Adrenal gland (tissue), 12 donors: ENCODE measurements around the gene GRIK5. TPM values are rescaled to one million over a fixed set of nuclear protein-coding genes. Genes with fewer than 3 reads are reported as not detected.

Experiments
- DNase-seq, 7 donors: peaks; one replicate each; pipeline ENCODE4 v3.0.0-alpha.2; 2019 to 2020
- H3K27ac ChIP-seq, 5 donors: fragments of 200-600 bp; sonication (generic) in 4 of 5; 1 replicate in 3 of 5; 2 replicates in 2 of 5; pipeline versions ENCODE4 v1.5.1 to v1.8.0; 2016 to 2020; ENCODE audit warnings: mild to moderate bottlenecking in 1 of 5
- H3K27me3 ChIP-seq: fragments of 200-600 bp; 2 replicates; pipeline ENCODE4 v1.8.0; 2021
- H3K36me3 ChIP-seq, 2 donors: fragments of 200-600 bp; replicated peaks in 1 of 2; 1 replicate in 1 of 2; 2 replicates in 1 of 2; pipeline versions ENCODE4 v1.5.1 to v1.8.0; 2018 to 2022
- H3K4me1 ChIP-seq, 2 donors: fragments of 200-600 bp; replicated peaks in 1 of 2; 1 replicate in 1 of 2; 2 replicates in 1 of 2; pipeline versions ENCODE4 v1.5.1 to v1.8.0; 2018 to 2021
- H3K4me3 ChIP-seq, 4 donors: fragments of 200-600 bp; sonication (generic) in 3 of 4; one replicate each; pipeline ENCODE4 v1.5.1; 2016 to 2018
- H3K9me3 ChIP-seq, 3 donors: fragments of 200-600 bp; sonication (generic) in 1 of 3; replicated peaks in 1 of 3; 1 replicate in 2 of 3; 2 replicates in 1 of 3; pipeline versions ENCODE4 v1.5.1 to v1.8.0; 2016 to 2021
- CTCF ChIP-seq, 6 experiments: fragments of 450-650 bp in 4 of 6; fragments of 200-600 bp in 2 of 6; sonication (generic) in 1 of 6; IDR thresholded peaks; 1 replicate in 5 of 6; 2 replicates in 1 of 6; pipeline versions ENCODE4 v1.5.1 to v1.8.0; 2016 to 2021; ENCODE audit warnings: antibody characterized with exemption in 6 of 6, mild to moderate bottlenecking in 2 of 6, moderate library complexity in 1 of 6
- POLR2A ChIP-seq, 2 donors: fragments of 450-650 bp; IDR thresholded peaks; one replicate each; pipeline ENCODE4 v1.6.1; 2017; ENCODE audit warnings: antibody characterized with exemption in 2 of 2, mild to moderate bottlenecking in 2 of 2, moderate library complexity in 1 of 2
- WGBS, 4 donors: extraction: QIAGEN DNeasy Blood & Tissue Kit in 2 of 4; methylation state at CpG; one replicate each; pipeline versions ENCODE4 v1.1.5 to v1.1.7; 2013 to 2017; 5-methylcytosine and 5-hydroxymethylcytosine counted together
- intact Hi-C, 2 donors: fragments of 100-400 bp; cut with DNase I; formaldehyde crosslinking; loops; one replicate each; pipeline versions ENCODE4 v1.14.1 to v1.15.0; 2022 to 2023
- polyA plus RNA-seq, 3 donors: library from polyadenylated mRNA; stranded (reverse); fragments of 200-250 nt in 2 of 3; fragments of 350-450 nt in 1 of 3; fragmentation: Illumina TruSeq in 1 of 3; extraction: RNeasy Lipid Tissue Mini Kit (QIAGEN cat#74804) in 1 of 3; gene quantifications; one replicate each; pipeline ENCODE4 v1.2.3, GENCODE V29; 2013 to 2014
- total RNA-seq, 9 donors: library from RNA; depleted of rRNA in 4 of 9; stranded (reverse); fragments of >200 nt in 4 of 9; fragments of 120-200 nt in 1 of 9; fragmentation: NEBNext Ultra II Directional in 1 of 9; extraction: Animal tissue kit (Norgen Biotek cat#: 25700) in 1 of 9; gene quantifications; one replicate each; pipeline versions ENCODE4 v1.1.0 to v1.2.4, GENCODE V29; 2013 to 2023
- donor health status: healthy with polysubstance abuse.
- donor health status: Bipolar disorder and iron deficiency.
- donor health status: DM: yes; HTN: yes; CAD: no.
- donor health status: DM: no; HTN: no; CAD: no.
- donor health status: DM: no; HTN: no; CAD: no.
- donor health status: DM: yes; HTN: yes; CAD: no.

The GRIK5 gene
- total and polyA plus RNA-seq, 12 donors, result 0.24 to 11.9 (median 2.3) TPM; not detected in 1

- Histone ChIP-seq H3K27me3 (no peaks in the 10 kb centered on the region), H3K4me3 (no peak overlapping the region), H3K4me1 (no peaks in the 10 kb centered on the region), H3K9me3 (no peaks in the 10 kb centered on the region), H3K36me3 (no peaks in the 10 kb centered on the region), H3K27ac (no peak overlapping the region)
- no peak for TF ChIP-seq CTCF (IDR thresholded peaks at IDR 0.05)
- no peak for TF ChIP-seq POLR2A (IDR thresholded peaks at IDR 0.05)
- 79 to 90% (median 87%) methylated on average over 9 to 15 of the region's 15 CpGs for WGBS, 4 donors
- intact Hi-C loops, result no loop called here
- no peak for DNase-seq
Observed at GRCh38 chr19:41981724-41982123, 88.3 kb downstream of the GRIK5 start.

- H3K4me3 ChIP-seq, result no peak overlapping the region
- H3K4me1 ChIP-seq, result no peaks in the 10 kb centered on the region
- DNase-seq, result no peak
- no peak overlapping the region for H3K27ac ChIP-seq
- no peaks in the 10 kb centered on the region for H3K36me3 ChIP-seq
- TF ChIP-seq CTCF (IDR thresholded peaks at IDR 0.05), result no peak
- no peak for TF ChIP-seq POLR2A (IDR thresholded peaks at IDR 0.05)
- no peaks in the 10 kb centered on the region for H3K27me3 ChIP-seq
- intact Hi-C loops, result no loop called here
- H3K9me3 ChIP-seq, result no peaks in the 10 kb centered on the region
- 87 to 92% (median 90%) methylated on average over 7 to 17 of the region's 17 CpGs for WGBS, 4 donors
Observed at GRCh38 chr19:41978470-41978869, 91.5 kb downstream of the GRIK5 start.

- intact Hi-C loops, result no loop called here
- no peaks in the 10 kb centered on the region for H3K9me3 ChIP-seq
- no peak overlapping the region for H3K27ac ChIP-seq
- TF ChIP-seq POLR2A (IDR thresholded peaks at IDR 0.05), result no peak
- TF ChIP-seq CTCF (IDR thresholded peaks at IDR 0.05), result no peak
- no peak for DNase-seq
- H3K36me3 ChIP-seq, result no peaks in the 10 kb centered on the region
- H3K4me3 ChIP-seq, result no peak overlapping the region
- WGBS, 4 donors, result 57 to 79% (median 72%) methylated on average over 1 to 22 of the region's 22 CpGs
- H3K27me3 ChIP-seq, result no peaks in the 10 kb centered on the region
- no peaks in the 10 kb centered on the region for H3K4me1 ChIP-seq
Observed at GRCh38 chr19:41977916-41978315, 92.1 kb downstream of the GRIK5 start.

- intact Hi-C loops, result no loop called here
Observed at GRCh38 chr19:41974652-41975051, 95.4 kb downstream of the GRIK5 start.

More at GRCh38 chr19:41974652-41975051, 95.4 kb downstream of the GRIK5 start:
- Histone ChIP-seq H3K9me3 (no peaks in the 10 kb centered on the region), H3K36me3 (no peaks in the 10 kb centered on the region), H3K27ac (no peak overlapping the region), H3K4me3 (no peak overlapping the region), H3K27me3 (no peaks in the 10 kb centered on the region), H3K4me1 (no peaks in the 10 kb centered on the region)
- WGBS, 4 donors, result 78 to 83% (median 78%) methylated on average over 5 to 8 of the region's 8 CpGs
- TF ChIP-seq POLR2A (IDR thresholded peaks at IDR 0.05), result no peak
- TF ChIP-seq CTCF (IDR thresholded peaks at IDR 0.05), result no peak
- no peak for DNase-seq
